ENCODE results near the gene COL18A1. TPM values are rescaled to one million over a fixed set of nuclear protein-coding genes. Genes with fewer than 3 reads are reported as not detected.

Gene COL18A1
- total RNA-seq, 1 experiment from 2014 or later: 77.0 TPM

DNA sequence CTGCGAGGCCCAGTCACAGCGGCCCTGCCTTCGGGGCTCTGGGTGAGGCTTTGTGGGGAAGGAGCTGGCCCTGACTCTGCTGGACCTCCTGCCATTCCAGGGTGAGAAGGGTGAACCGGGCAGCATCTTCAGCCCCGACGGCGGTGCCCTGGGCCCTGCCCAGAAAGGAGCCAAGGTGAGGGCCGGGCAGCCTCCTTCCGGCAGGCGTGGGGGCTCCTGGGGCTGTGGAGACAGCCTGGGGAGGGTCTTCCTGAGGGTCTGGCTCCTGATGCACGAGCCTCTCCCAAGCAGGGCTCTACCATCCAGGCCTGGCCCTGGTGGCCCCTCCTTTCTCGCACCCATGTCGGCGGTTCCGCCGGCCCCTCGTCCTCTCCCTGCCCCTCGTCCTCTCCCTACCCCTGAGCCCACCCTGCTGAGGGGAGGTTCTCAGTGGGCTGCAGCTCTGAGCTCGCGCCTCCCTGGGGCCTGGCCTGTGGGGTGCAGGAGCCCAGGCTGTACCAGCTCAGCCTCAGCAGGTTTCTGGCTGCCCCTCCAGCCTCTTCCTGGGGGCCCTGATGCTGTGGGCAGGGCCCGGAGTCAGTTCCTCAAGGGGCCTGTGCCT lies 88.5 kb downstream of the COL18A1 start:
- Histone ChIP-seq H4K20me1 (ENCODE audit: low read length) (no peaks in the 10 kb centered on the region), H3K4me2 (ENCODE audit: low read length) (no peak overlapping the region), H3K4me3 (ENCODE audit: low read length) (no peak overlapping the region), H3K4me1 (ENCODE audit: insufficient read depth, low read length) (no peaks in the 10 kb centered on the region), H3F3A (ENCODE audit: low read length, unreplicated experiment) (no peaks in the 10 kb centered on the region), H3K9me3 (ENCODE audit: low read length) (no peaks in the 10 kb centered on the region), H3K36me3 (ENCODE audit: low read depth, low read length) (0 out of 2 replicates have a peak, but pooled peaks cover 2% of the 10 kb centered on the region), H2AFZ (ENCODE audit: low read length) (no peak overlapping the region), H3K79me2 (ENCODE audit: low read length) (no peaks in the 10 kb centered on the region), H3K27ac (ENCODE audit: low read length) (no peak overlapping the region), H3K9ac (ENCODE audit: low read length) (no peak overlapping the region), H3K27me3 (ENCODE audit: low read length) (no peaks in the 10 kb centered on the region), H3K9me2 (replicated peaks; ENCODE audit: low read length) (no peaks in the 10 kb centered on the region)
- DNase-seq: no peak
- TF ChIP-seq EZH2phosphoT487 (IDR thresholded peaks at IDR 0.05; ENCODE audit: borderline replicate concordance, low read length) (no peak), EZH2 (IDR thresholded peaks at IDR 0.05; ENCODE audit: low read length, unreplicated experiment) (no peak)
- TF ChIP-seq, protein P1, sequence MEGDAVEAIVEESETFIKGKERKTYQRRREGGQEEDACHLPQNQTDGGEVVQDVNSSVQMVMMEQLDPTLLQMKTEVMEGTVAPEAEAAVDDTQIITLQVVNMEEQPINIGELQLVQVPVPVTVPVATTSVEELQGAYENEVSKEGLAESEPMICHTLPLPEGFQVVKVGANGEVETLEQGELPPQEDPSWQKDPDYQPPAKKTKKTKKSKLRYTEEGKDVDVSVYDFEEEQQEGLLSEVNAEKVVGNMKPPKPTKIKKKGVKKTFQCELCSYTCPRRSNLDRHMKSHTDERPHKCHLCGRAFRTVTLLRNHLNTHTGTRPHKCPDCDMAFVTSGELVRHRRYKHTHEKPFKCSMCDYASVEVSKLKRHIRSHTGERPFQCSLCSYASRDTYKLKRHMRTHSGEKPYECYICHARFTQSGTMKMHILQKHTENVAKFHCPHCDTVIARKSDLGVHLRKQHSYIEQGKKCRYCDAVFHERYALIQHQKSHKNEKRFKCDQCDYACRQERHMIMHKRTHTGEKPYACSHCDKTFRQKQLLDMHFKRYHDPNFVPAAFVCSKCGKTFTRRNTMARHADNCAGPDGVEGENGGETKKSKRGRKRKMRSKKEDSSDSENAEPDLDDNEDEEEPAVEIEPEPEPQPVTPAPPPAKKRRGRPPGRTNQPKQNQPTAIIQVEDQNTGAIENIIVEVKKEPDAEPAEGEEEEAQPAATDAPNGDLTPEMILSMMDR (conservative IDR thresholded peaks at IDR 0.05; ENCODE audit: low read depth, low read length): no peak
- no peak for ATAC-seq
- POLR2A ChIA-PET (ENCODE audit: unreplicated experiment): no interaction called here
- intact Hi-C loops (cut with micrococcal nuclease): no loop called here
- CTCF ChIA-PET: no interaction called here
- BruUV-seq (replicated peaks): no TSS peak

DNA sequence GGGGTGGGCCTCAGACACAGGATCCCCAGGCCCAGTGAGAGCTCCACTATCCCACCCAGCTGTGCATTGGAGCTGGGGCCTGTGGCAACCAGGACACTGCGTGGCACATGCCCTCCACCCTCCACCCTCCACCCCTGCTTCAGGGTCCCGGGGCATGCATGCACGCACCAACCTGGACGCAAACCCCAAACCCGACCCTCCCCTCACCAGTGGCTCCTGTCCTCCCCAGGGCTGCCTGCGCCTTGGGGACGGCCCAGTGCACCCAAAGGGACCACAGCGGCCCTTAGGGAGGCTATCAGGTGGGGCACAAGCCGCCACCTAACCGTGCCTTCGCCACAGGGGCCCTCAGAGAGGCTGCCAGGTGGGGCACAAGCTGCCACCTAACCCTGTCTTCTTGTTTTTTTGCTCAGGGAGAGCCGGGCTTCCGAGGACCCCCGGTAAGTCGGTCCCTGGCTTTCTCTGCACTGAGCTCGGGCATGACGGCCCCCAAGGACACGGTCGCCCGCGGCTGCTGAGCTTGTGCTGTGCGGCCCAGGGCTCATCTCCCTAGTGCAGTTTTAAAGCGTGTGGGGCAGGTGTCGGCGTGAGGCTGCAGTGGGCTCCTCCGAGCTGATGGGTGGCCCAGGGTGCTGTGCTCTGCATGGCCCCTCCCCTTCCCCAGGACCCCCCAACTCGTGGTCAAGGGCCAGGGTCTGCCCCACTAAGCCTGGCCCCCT lies 89.3 kb downstream of the COL18A1 start:
- CTCF ChIA-PET: no interaction called here
- Histone ChIP-seq H3K79me2 (ENCODE audit: low read length) (no peaks in the 10 kb centered on the region), H3K9me3 (ENCODE audit: low read length) (no peaks in the 10 kb centered on the region), H2AFZ (ENCODE audit: low read length) (no peak overlapping the region), H3K27me3 (ENCODE audit: low read length) (no peaks in the 10 kb centered on the region), H4K20me1 (ENCODE audit: low read length) (no peaks in the 10 kb centered on the region), H3K36me3 (ENCODE audit: low read depth, low read length) (0 out of 2 replicates have a peak, but pooled peaks cover 2% of the 10 kb centered on the region), H3K4me3 (ENCODE audit: low read length) (no peak overlapping the region), H3F3A (ENCODE audit: low read length, unreplicated experiment) (no peaks in the 10 kb centered on the region), H3K27ac (ENCODE audit: low read length) (no peak overlapping the region), H3K4me2 (ENCODE audit: low read length) (no peak overlapping the region), H3K4me1 (ENCODE audit: insufficient read depth, low read length) (no peaks in the 10 kb centered on the region), H3K9me2 (replicated peaks; ENCODE audit: low read length) (no peaks in the 10 kb centered on the region), H3K9ac (ENCODE audit: low read length) (no peak overlapping the region)
- POLR2A ChIA-PET (ENCODE audit: unreplicated experiment): no interaction called here
- DNase-seq: no peak
- no TSS peak for BruUV-seq (replicated peaks)
- intact Hi-C loops (cut with micrococcal nuclease): no loop called here
- no peak for ATAC-seq
- TF ChIP-seq EZH2phosphoT487 (IDR thresholded peaks at IDR 0.05; ENCODE audit: borderline replicate concordance, low read length) (no peak), EZH2 (IDR thresholded peaks at IDR 0.05; ENCODE audit: low read length, unreplicated experiment) (no peak)
- TF ChIP-seq, protein P1 (conservative IDR thresholded peaks at IDR 0.05; ENCODE audit: low read depth, low read length): no peak
